NCI-H1417 treated with DMSO at 0.1 percent for 48 hours (cell line): ENCODE data around the gene UNC79.

Experiments used
- DNase-seq: peaks from one replicate; lab custom pipeline; 2025; lab: John Stamatoyannopoulos, UW

UNC79 gene

GRCh38 chr14:93708800-93709199 is 278.1 kb downstream of the UNC79 start:
- no peak for DNase-seq

- DNase-seq, result no peak
Measured at GRCh38 chr14:93709249-93709648, 278.5 kb downstream of the UNC79 start.

- no peak for DNase-seq
Measured at GRCh38 chr14:93712079-93712837, 281.5 kb downstream of the UNC79 start.

DNA sequence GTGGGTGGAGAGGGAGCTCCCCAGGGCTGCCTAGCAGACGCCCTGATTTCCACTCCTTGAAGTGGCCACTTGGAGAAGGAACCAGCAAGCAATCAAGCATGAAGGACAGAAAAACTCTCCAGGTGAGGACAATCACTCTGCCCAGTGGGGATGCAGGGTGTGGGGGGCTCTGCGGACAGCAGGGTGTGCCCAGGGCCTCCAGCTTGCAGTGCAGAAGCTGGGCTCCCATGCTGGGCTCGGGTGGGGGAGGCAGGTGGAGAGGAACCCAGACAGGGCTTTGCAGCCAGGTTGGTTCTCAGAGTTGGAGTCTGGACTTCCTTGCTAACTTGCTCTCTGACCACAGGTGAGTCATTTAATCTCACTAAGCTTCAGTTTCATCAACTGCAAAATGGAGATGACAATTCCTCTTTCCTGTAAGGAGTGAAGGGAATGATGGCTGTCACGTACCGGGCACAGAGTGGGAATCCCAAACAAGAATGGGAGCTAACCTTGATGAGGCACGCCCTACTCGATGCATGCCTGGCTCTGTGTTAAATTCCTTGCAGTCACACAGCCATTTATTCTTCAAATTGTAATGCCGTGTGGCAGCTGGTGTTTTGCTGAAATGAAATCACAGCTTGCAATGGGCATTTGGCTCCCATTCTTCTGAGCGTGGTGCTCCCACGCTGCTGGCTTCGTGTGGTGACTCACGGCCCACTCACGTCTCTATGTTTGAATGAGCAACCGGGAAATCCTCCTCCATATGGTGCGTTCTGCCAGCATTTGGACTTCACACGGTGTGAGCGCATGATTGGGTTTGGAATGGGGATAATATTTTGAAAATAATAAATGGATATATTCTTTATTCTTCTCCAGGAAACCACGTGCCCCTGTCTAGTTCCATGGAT is 282.3 kb downstream of the UNC79 start:
- no peak for DNase-seq

DNA sequence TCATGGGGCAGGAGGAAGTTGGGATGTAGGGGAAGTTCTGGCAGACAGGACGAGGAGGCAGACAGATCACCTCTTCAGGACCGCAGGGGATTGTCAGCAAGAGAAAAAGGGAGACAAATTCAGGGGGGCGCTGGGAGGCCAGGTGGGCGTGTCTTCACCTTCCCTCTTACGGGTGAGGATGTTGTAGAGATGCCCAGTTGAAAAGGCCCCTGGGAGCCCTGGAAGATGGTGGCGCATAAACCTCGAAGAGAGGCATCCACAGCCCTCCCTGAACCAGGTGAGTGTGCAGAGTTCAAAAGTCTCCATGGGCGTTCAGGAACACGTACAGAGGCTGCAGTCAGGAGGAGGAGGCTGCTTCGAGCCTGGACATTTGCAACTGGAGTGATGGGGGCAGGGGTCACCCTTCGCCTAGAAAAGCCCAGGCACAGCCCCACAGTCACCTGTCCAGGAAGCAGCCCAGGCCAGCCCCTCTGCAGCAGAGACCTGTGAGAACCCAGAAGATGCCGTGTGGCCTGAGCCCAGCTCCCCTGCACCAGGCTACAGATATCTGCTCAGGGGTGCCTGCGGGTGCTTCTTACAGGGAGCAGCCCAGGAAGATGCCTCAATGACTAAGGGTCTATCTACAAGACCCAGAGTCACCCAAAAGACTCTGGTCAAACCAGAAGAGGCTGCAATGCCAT is 283.1 kb downstream of the UNC79 start:
- no peak for DNase-seq

GRCh38 chr14:93714605-93715004 is 283.9 kb downstream of the UNC79 start:
- DNase-seq, result no peak

DNA sequence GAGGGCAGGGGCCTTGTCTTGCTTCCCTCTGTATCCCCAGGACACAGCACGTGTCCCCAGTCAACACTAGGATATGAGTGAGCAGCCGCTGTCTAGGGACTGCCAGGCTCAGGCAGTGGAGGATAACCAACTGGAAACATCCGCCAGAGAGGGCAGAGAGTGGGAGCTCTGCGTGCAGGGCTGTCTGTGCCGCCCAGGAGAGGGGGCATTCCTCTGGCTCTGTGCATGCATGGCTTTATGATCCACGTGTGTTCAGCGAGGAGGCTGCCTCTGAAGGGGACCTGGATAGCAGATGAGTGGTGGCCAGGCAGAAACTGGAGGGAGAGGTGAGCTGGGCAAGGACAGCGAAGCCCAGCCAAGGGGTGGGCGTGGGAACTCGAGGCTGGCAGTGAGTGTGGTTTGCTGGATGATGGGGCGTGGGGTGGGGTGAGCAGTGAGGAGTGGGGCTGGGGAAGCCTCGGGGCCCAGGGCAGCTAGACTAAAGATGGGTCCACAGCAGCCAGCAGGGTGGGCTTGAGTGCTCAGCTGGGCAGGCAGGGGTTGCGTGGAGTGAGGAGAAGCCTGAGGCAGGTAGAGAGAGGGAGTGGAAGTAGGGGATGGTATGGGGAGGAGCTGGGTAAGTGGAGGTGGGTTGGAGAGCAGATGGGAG is 284.7 kb downstream of the UNC79 start:
- no peak for DNase-seq

DNA sequence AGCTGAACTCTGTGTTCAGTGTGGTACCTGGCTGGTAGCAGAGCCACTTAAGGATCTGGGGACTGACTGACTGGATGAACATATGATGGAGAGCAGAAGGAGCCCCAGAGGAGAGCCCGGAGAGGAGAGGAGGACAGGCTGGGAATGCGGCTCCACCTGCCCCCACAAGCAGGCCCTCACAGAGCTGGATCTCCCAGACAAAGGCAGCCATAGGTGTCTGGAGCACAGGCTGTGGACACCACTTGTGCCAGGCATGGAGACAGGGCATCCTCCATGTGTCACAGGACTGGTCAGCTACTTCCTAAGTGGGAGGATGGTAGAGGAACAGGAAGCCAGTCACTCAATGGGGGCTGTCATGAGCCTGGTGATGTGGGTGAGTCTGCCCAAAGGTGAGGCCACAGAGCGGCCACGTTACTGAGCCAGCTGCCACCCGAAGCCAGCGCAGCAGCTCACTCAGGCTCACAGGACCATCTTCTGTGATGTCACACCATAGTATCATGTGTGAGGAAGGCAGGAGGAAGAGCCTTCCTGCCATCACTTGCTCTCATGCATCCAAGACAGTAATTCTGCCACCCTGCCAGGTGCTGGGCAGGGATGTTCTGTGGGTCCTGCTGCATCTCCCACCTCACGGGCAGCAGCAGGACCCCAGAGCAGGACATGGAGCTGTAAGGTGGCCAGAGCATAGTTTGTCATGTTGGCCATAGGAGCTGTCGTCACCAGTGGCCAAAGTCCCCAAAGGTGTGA is 285.4 kb downstream of the UNC79 start:
- DNase-seq, result no peak

DNA sequence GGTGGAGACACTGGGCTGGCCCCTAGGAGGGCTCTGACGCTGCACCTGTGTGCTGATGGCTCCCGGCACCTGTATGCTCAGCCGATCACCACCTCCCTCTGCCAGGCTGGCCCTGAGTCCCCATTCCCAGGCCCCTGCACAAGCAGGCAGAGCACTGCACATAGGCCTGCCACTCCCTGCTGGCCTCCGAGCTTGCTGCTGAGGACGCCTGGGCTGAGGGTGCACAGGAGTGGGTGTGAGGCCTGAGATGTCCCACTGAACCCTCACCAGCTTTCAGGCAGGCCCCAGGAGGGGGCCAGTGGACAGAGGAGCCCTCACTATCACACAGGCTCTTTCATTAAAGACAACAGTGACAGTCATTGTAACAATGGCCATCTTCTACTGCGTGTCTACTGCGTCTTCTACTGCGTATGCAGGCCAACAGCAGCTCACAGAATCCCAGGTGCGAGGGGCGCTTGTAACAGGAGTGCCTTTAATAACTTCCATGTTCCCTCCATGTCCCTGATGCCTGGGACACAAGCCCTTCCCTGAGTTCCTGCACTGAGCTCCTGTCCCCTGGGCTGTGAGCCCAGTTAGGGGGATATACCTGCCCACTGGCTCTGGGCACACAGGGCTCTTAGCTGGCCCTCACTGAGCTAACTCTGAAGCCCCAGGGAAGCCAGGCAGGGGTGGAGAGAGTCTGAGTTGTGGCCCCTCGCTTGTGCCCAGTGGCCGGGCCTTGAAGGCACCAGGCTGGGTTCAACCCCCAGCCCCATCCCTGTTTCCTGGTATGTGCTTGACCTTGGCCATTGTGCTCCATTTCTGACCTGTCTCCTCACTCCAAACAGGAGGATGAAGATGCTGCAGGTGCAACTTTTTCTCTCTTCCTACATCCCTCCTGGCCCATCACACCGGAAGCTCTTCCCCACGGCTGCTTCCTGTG is 286.3 kb downstream of the UNC79 start:
- no peak for DNase-seq

DNA sequence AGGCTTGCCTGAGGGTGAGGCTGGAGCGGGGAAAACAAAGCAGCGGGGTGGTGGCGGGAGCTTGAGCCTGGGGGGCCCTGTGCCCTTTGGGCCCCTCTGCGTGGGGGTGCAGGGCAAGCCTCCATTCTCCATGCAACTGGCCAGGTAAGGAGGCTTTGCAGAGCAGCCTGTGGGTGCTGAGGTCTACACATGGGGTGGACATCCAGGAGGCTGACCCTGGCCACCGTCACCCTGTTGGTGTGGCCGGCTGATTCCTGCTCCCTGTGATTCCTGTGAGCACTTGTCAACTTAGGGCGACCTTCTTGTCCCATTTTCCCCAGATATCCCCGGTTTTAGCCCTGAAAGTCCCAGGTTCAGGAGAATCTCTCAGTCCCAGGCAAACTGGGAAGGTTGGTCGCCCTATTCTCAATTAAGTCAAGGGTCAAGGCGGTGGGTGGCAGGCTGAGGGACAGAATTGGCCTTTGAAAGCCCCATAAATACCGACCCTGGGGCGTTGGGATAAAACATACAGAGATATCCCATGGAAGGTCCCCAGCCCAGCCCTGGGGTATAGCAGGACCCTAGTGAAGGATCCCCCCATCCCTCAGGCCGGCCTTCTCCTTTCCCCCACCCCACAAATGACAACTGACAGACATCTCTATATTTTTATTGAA is 287.1 kb downstream of the UNC79 start:
- DNase-seq, result no peak

GRCh38 chr14:93719256-93719655 is 288.5 kb downstream of the UNC79 start:
- DNase-seq, result no peak

GRCh38 chr14:93720076-93720815 is 289.5 kb downstream of the UNC79 start:
- DNase-seq, result no peak

- DNase-seq, result no peak
Measured at GRCh38 chr14:93720981-93721483, 290.3 kb downstream of the UNC79 start.

DNA sequence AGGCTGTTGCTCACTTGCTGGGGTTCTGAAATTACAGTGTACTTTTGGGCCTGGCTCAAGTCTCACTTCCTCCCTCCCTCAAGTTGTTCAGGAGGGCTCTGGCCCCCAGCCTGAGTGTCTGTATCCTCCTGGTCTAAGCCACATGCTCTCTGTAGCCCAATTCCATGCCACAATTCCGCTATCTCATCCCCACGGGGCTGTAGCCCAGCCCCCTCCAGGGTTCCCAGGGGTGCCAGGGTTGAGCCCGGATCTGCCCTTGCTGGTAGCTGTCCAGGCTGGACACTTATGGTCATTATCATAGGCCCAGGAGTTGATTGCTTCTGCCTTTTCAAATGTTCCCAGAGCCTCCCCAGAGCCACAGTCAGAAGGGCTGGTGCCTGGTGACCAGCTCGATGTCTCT is 292.3 kb downstream of the UNC79 start:
- DNase-seq, result no peak

DNA sequence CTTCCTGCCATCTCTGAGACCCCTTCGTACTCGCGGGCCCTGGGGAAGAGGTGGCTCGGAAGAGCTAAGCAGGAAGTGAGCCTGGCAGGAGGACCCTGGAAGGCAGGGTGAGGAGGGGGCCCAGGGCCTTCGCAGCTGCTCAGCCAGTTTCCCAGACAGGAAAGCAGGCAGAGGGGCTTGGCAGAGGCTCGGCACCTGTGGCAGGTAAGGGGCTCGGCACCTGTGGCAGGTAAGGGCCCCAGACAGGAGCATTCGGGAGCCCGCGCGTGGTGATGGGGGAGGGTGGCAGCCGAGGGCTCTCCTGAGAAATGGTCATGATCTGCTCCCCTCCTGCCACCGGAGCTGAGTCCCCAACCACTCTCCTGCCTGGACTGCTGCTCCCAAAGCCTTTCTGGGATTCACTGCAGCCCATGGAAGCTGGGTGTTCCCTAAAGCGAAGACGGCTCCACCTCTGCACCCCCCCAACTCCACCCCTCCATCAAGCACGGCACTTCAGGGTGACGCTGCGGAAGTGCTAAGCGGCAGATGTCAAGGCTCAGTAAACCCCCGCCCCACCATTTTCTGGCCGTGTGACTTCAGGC is 294.4 kb downstream of the UNC79 start:
- no peak for DNase-seq

- DNase-seq, result no peak
Measured at GRCh38 chr14:93725993-93726392, 295.3 kb downstream of the UNC79 start.

GRCh38 chr14:93727039-93727740 is 296.5 kb downstream of the UNC79 start:
- DNase-seq, result no peak
